Endometrial microvascular endothelial cells (primary cell): ENCODE data around the gene MCOLN3. TPM values are rescaled to one million over a fixed set of nuclear protein-coding genes. Genes with fewer than 3 reads are reported as not detected.

ENCODE experiments used
- total RNA-seq: library from RNA; depleted of rRNA; stranded (reverse); fragments of >200 nt; gene quantifications from one replicate; pipeline ENCODE4 v1.2.3, GENCODE V29; 2015; ENCODE audit errors: inconsistent ontology term

The MCOLN3 gene
- total RNA-seq, 1 donor from 2014 or later, result not detected

Other genes with a start within 250 kb of the MCOLN3 start
- not detected for gene LPAR3, start 155.3 kb downstream of the MCOLN3 start, total RNA-seq
- gene MCOLN2, start 51.4 kb downstream of the MCOLN3 start, total RNA-seq, result not detected
- 2.6 TPM for gene SYDE2, start 152.5 kb upstream of the MCOLN3 start, total RNA-seq
- gene C1orf52, start 211.2 kb upstream of the MCOLN3 start, total RNA-seq, result 35.2 TPM
- gene BCL10, start 228.1 kb upstream of the MCOLN3 start, total RNA-seq, result 73.1 TPM